Measurements from ENCODE around the gene CARHSP1. TPM values are rescaled to one million over a fixed set of nuclear protein-coding genes. Genes with fewer than 3 reads are reported as not detected.

Gene CARHSP1
- total and polyA plus RNA-seq, 4 donors: 68.4 to 148 (median 102) TPM

GRCh38 chr16:8850279-8850885, 18.4 kb downstream of the CARHSP1 start:
- H3K9me3 ChIP-seq (ENCODE audit: control insufficient read depth in 4 of 4, insufficient read depth in 3 of 4, low read length in 3 of 4): no peaks in the 10 kb centered on the region
- peaks cover 0 to 13% (median 0%) of the 10 kb centered on the region in 5 donors for H3K4me1 ChIP-seq (ENCODE audit: control insufficient read depth in 5 of 5, insufficient read depth in 5 of 5, low read length in 5 of 5)
- 15 to 39% methylated on average over 11 of the region's 11 CpGs for WGBS, 2 donors
- no peak overlapping the region for H3K4me3 ChIP-seq
- ATAC-seq (ENCODE audit: insufficient read depth, low FRiP score) (peak; percentile 72), DNase-seq (peak in 1 of 3 donors; percentile 55)
- TF ChIP-seq, protein P1, sequence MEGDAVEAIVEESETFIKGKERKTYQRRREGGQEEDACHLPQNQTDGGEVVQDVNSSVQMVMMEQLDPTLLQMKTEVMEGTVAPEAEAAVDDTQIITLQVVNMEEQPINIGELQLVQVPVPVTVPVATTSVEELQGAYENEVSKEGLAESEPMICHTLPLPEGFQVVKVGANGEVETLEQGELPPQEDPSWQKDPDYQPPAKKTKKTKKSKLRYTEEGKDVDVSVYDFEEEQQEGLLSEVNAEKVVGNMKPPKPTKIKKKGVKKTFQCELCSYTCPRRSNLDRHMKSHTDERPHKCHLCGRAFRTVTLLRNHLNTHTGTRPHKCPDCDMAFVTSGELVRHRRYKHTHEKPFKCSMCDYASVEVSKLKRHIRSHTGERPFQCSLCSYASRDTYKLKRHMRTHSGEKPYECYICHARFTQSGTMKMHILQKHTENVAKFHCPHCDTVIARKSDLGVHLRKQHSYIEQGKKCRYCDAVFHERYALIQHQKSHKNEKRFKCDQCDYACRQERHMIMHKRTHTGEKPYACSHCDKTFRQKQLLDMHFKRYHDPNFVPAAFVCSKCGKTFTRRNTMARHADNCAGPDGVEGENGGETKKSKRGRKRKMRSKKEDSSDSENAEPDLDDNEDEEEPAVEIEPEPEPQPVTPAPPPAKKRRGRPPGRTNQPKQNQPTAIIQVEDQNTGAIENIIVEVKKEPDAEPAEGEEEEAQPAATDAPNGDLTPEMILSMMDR (IDR thresholded peaks at IDR 0.05; ENCODE audit: control extremely low read depth, extremely low read depth): no peak
- H3K9ac ChIP-seq (ENCODE audit: insufficient read depth in 1 of 2, low read length in 2 of 2): no peak overlapping the region
- peak overlapping the region; percentile 17 to 44 for H3K27ac ChIP-seq (ENCODE audit: low read depth in 1 of 2, low read length in 1 of 2)
- H3K36me3 ChIP-seq (ENCODE audit: control insufficient read depth in 4 of 4, insufficient read depth in 4 of 4, low read length in 4 of 4): peaks cover 5 to 42% (median 24%) of the 10 kb centered on the region in 4 donors
- H3K27me3 ChIP-seq (ENCODE audit: control insufficient read depth in 3 of 3, insufficient read depth in 3 of 3, low read length in 2 of 3): no peaks in the 10 kb centered on the region

- H3K27ac ChIP-seq (ENCODE audit: low read depth in 1 of 2, low read length in 1 of 2): peak overlapping the region in 1 of 2 donors; percentile 15
- H3K9ac ChIP-seq (ENCODE audit: insufficient read depth in 1 of 2, low read length in 2 of 2): no peak overlapping the region
- no peak for DNase-seq
- TF ChIP-seq, protein P1 (IDR thresholded peaks at IDR 0.05; ENCODE audit: control extremely low read depth, extremely low read depth): no peak
- H3K9me3 ChIP-seq (ENCODE audit: control insufficient read depth in 4 of 4, insufficient read depth in 3 of 4, low read length in 3 of 4): no peaks in the 10 kb centered on the region
- peaks cover 0 to 11% (median 0%) of the 10 kb centered on the region in 5 donors for H3K4me1 ChIP-seq (ENCODE audit: control insufficient read depth in 5 of 5, insufficient read depth in 5 of 5, low read length in 5 of 5)
- 65 to 81% methylated on average over 19 of the region's 19 CpGs for WGBS, 2 donors
- H3K36me3 ChIP-seq (ENCODE audit: control insufficient read depth in 4 of 4, insufficient read depth in 4 of 4, low read length in 4 of 4): peaks cover 5 to 34% (median 19%) of the 10 kb centered on the region in 4 donors
- no peak overlapping the region for H3K4me3 ChIP-seq
- H3K27me3 ChIP-seq (ENCODE audit: control insufficient read depth in 3 of 3, insufficient read depth in 3 of 3, low read length in 2 of 3): no peaks in the 10 kb centered on the region
- ATAC-seq (ENCODE audit: insufficient read depth, low FRiP score): no peak
Observed at GRCh38 chr16:8849411-8850011, 19.3 kb downstream of the CARHSP1 start.

DNA sequence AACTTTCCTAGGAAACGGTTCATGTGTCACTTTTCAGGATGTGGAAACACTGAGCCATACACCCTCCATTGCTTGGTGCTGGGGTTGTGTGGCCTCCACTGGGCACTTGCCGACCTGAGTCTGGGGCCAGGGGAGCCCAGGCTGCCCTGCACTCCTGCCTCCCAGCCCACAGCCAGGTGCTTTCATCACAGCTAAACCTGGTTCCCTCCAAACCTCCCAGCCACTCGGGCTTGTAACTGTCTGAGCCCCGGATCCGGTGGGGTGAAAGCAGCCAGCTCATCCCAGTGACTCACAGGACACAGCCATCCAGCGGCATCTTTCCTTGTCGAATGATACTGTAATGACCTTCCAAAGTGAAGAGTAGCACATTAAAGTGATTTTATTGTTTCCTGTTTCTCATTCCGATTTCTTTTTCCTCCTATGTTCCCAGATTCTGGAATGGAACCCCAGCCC, 19.8 kb downstream of the CARHSP1 start:
- ATAC-seq (ENCODE audit: insufficient read depth, low FRiP score) (no peak), DNase-seq (no peak)
- H3K27me3 ChIP-seq (ENCODE audit: control insufficient read depth in 3 of 3, insufficient read depth in 3 of 3, low read length in 2 of 3): no peaks in the 10 kb centered on the region
- H3K36me3 ChIP-seq (ENCODE audit: control insufficient read depth in 4 of 4, insufficient read depth in 4 of 4, low read length in 4 of 4): peaks cover 5 to 33% (median 17%) of the 10 kb centered on the region in 4 donors
- H3K27ac ChIP-seq (ENCODE audit: low read depth in 1 of 2, low read length in 1 of 2): no peak overlapping the region
- H3K4me1 ChIP-seq (ENCODE audit: control insufficient read depth in 5 of 5, insufficient read depth in 5 of 5, low read length in 5 of 5): peaks cover 0 to 11% (median 0%) of the 10 kb centered on the region in 5 donors
- TF ChIP-seq, protein P1 (IDR thresholded peaks at IDR 0.05; ENCODE audit: control extremely low read depth, extremely low read depth): no peak
- WGBS, 2 donors: 87 to 88% methylated on average over 8 of the region's 8 CpGs
- H3K4me3 ChIP-seq: no peak overlapping the region
- H3K9ac ChIP-seq (ENCODE audit: insufficient read depth in 1 of 2, low read length in 2 of 2): no peak overlapping the region
- no peaks in the 10 kb centered on the region for H3K9me3 ChIP-seq (ENCODE audit: control insufficient read depth in 4 of 4, insufficient read depth in 3 of 4, low read length in 3 of 4)

All from lung (tissue), 12 donors.